HG03442 (cell line): ENCODE results near the gene CLCN7.

Experiments used
- ATAC-seq: cut with Tn5 transposase; IDR thresholded peaks from one replicate; pipeline ENCODE4 v1.9.1; 2021; ENCODE audit warnings: mild to moderate bottlenecking, moderate library complexity; ENCODE audit not compliant: unreplicated experiment

CLCN7 gene

DNA sequence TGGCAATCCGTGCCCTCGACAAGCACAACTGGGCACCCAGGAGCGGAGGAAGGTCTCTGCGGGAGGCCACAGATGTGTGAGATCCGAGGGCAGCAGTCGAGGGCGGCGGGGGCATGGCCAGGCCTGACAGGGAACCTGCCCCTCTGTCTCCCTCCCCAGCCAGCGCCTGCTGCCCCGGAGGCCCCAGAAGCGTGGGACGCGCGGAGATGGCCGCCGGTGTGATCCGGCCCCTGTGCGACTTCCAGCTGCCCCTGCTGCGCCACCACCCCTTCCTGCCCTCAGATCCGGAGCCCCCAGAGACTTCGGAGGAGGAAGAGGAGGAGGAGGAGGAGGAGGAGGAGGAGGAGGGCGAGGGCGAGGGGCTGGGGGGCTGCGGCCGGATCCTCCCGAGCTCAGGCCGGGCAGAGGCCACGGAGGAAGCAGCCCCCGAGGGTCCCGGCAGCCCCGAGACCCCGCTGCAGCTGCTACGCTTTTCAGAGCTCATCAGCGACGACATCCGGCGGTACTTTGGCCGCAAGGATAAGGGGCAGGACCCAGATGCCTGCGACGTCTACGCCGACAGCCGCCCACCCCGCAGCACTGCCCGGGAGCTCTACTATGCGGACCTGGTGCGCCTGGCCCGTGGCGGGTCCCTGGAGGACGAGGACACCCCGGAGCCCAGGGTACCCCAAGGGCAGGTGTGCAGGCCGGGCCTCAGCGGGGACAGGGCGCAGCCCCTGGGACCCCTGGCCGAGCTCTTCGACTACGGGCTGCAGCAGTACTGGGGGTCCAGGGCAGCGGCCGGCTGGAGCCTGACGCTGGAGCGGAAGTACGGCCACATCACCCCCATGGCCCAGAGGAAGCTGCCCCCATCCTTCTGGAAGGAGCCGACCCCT is 42.2 kb downstream of the CLCN7 start:
- ATAC-seq = no peak

DNA sequence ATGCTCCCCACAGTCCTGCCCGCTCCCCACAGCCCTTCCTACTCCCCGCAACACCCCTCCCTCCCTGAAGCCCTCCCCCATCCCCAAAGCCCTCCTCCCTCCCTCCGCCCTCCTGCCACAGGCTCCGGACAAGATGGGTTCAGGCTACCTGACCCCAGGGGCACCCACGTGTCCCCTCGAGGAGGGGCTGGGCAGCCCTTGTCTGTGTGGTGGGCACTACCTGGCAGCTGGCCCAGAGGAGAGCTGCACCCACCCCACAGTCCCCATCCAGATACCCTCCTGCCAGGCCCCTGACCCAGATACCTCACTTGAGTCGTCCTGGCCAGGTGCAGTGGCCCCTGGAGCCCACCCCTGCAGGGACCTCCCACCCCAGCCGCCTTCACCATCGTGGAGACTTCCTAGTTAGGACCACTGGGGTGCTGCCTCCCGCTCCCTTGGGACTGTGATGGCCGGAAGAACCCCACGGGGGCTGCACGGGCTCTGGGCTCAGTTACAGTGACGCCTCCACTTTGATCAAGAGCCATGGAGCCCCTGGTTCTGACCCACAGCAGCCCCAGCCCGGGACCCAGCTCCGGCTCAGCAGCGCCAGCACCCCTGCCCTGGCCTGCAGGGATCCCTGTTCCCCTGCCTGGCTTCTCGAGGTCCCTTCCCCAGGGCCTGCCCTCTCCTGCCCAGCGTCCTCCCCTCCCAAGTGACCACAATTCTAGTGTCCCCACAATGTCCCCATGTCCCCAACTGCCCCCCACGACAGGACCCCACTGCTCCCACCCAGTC is 43.1 kb downstream of the CLCN7 start:
- no peak for ATAC-seq

DNA sequence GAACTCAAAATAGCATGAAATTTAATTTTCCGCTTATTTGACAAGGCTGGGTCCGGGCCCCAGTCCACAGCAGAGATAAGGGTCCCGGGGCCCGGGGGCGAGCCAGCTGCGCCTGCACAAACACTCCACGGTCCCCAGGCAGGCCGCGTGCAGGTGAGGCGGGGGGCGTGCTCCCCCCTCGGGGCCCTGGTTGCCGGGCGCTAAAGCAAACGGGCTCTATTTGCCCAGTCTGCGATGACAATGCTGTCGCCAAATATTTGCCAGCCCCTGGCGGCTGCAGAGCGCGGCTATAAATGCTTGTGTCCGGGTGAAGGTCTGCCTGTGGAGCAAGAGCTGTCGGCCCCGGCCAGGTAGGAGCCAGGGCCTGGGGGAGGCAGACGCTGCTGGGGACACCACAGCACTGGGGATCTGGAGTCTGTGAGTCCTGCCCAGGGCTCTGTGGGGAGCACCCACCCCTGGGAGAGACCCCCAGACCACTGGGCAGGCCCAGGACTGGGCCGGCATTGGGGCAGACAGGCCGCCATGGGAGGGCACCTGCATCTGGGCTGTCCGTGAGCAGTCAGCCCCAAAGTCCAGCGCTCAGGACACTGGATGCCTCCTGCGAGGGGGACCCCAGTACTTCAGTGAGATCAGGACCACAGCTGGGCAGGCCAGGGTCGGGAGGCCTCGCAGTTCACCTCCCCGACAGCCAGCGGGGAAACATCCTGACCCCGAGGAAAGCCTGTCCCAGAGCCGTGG is 43.9 kb downstream of the CLCN7 start, which contains the start of gene PERCC1:
PERCC1 (plus strand) TSS at position 320 of the 738 bp plus-strand sequence. CDS start 1,516 bp downstream, outside the sequence.
- no peak for ATAC-seq

DNA sequence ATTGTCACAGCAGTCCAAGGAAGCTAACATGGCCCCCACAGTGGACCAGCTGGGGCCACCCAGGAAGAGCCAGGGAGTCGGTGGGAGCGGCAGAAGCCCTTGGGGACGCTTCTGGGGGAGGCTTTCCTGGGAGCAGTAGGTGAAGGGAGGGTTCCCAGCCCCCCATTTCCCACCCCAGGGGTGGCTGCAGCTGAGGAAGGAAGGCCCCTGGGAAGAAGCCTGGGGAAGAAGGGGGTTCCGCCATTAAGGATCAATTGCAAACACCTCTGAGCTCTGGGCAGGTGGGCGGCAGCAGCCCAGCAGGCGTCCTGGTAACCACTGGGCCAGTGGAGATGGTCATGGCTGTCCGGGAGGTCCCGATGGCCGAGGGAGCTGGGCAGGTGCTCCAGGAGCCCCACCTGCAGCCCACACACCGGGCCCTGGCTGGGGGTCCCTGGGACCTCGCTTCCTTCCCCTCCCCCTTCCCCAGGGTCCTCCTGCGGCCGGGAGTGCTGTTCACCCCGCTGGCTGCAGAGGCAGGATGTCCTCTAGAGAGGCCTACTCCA is 44.5 kb downstream of the CLCN7 start:
- no peak for ATAC-seq

DNA sequence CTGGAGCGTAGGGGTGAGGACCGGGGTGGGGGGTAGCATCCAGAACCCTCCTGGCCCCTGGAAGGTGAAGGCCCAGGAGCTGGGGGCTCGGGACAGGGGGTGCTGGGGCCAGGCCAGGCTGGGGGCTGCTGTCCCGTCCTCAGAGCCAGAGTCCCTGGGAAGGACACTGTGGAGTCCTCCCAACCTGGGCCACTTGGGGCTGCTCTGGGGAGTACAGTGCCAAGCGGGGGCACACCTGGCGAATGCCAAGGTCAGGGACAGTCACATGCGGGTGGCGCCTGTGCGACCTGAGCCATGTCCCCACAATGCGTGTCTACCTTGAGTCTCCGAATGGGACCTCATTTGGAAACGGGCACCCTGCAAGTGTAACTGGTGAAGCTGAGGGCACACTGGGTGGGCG is 45.2 kb downstream of the CLCN7 start:
- ATAC-seq = no peak

DNA sequence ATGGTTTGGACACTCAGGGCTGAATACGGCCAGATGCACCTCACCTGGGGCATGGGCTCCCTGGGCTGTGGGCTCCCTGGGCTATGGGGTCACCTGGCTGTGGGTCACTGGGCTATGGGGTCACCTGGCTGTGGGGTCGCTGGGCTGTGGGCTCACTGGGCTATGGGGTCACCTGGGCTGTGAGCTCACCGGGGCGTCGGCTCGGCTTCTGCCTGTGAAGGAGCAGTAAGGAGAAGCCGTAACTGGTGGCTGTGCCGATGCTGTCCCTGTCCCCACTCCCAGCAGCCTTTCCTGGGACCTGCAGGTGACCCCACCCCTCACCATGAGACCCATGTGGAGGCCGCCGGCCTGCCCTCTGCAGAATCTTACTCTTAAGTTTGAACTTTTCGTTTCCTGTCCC is 45.8 kb downstream of the CLCN7 start:
- ATAC-seq = no peak

DNA sequence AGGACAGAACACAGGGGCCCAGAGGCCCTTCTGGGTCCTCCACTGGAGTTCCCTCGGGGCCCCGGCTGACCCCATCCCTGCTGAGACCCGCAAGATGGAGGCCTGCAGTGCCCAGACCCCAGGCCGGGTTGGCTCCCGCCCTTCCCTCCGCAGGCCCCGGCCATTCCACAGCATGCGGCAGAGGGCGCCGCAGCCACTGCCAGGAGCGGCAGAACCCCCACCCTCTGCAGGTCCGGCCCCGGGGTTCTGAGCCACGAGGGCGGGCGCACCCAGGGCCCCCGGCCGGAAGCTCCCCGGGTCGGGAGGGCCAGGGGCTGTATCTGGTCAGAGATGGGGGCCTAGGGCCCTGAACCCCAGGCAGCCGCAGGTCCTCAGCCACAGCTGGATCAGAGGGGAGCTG is 46.3 kb downstream of the CLCN7 start:
- no peak for ATAC-seq

DNA sequence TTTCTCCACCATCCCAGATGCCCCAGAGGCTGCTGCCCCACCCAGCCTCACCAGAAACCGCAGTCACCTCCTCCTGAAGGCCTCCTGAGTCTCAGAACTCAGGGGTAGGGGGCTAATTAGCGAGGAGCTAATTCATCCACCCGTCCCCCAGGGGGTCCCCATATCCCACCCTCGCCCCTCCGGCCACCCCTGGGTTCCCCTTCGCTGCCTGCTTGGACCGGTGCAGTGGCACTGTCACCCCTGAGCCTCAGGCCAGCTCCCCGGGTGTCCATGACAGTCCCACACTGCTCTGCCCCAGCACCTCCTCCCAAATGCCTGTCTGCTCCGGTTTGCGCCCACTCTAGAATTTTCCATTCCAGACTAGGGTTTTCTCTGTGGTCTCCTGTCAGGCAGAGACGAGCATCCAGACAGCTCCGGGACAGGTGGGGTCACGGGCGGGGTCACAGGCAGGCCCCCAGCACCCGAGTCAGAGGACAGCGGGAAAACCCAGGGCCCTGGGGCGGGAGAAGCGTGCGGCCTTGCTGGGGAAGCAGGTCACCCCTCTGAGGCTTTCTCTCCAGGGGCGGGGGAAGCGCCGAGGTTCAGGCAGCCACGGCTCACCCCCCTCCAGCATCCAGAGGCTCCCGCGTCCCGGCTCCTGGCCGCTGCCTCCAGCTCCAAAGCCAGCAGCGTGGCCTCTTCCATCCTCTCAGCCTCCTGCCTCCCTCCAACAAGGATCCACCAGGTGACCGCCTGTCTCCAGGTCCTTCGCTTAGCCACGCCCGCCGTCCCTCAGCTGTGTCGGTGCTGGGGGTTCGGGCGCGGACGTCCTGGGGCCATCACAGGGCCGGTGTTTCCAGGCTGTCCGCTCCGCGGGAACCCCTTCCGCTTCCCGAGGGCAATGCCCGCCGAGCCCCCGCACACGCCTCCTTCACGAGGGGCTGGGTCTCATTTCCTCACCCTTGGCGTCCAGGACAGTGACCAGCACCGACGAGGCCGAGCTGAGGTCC is 47.1 kb downstream of the CLCN7 start:
- ATAC-seq = no peak

DNA sequence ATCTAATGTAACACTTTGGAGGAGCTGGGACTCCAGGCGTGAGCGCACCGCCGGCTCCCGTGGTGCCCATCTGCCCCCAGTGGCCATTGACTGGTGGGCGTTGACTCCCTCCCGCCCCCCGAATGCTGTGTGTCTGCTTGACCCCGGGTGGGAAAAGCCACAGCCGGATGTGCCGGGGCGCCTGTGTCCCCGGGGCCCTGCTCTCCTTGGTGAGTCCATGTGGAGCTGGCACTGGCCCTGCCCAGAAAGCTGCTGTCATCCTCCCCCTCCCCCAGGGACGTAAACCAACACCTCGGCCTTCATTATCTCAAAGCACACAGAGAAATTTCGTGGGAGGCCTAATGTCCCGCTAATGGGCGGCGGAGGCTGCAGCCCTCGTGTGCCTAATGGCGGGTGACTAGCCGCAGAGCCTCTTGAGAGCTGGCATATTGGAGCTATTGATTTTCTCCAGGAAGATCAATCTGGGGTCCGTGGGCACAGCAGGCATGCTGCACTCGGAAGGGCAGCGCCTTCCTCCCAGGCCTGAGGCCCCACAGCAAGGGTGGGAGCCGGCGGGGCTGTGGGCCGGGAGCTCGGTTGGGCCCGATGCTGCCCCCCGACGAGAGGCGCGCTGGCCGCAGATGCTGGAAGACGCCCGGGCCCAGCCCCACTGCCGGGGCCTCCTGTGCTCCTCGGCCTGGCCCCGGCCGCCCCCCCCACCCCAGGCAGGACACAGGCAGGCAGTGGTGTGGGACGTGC is 47.9 kb downstream of the CLCN7 start:
- no peak for ATAC-seq

DNA sequence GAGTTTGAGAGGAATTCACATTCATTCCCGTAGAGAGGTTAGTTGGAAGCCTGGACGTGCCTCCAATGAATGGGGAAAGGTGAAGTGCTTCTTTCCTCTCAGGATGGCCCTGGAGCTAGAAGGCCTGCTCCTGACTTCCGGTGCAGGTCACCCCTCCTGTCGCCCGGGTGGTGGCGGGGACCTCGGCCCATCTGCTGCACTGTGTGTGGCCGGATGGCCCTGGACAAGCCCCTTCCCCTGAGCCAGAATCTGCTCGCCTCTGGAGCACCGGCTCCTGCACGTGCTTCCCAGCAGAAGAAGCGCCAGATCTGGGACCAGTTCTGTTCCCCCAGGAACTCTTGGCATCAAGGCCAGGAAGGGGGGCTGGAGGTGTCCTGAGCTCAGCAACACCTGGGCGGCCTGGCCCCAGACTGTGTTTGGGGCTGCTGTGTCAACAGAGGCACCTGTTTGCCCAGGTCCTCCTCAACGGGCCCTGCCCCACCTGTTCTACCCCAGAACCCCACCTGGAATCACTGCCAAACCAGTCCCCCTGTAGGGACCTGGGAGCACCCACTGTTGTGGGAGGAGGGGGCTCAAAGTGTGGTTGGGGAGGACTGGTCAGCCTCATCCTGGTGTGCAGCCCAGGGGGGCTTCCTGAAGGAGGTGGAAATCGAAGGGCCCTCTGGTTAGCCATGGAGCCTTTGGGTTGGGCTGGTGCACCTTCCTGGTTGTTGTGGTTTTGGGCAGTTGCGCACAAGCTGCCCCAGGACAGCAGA is 49.0 kb downstream of the CLCN7 start:
- ATAC-seq = no peak

DNA sequence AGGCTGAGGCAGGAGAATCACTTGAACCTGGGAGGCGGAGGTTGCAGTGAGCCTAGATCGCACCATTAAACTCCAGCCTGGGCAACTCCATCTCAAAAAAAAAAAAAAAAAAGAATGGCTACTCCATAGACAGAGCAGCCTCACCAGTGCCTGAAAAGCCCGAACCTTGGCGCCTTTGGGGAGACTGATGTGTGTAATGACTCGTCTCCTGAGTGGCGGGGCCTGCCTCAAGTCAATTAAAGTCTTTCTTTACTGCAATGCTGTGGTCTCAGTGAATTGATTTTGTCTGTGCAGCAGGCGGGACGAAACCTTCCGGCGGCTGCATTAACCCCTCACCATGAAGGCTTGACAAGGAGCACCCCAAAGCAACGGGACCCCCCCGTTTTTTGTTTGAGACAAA is 50.8 kb downstream of the CLCN7 start:
- no peak for ATAC-seq

DNA sequence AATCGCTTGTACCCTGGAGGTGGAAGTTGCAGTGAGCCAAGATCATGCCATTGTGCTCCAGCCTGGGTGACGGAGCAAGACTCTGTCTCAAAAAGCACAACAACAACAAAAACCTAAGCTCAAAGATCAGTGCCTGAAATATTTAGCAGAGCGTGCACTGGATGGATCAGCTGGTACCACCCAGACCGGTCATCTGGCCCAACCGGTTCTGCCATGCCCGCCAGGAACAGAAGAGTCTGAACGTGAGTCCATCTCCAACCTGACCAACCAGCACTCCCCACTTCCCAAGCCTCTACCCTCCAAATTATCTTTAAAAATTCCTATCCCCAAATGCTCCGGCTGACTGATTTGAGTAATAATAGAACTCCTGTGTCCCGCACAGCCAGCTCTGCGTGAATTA is 52.8 kb downstream of the CLCN7 start:
- no peak for ATAC-seq

DNA sequence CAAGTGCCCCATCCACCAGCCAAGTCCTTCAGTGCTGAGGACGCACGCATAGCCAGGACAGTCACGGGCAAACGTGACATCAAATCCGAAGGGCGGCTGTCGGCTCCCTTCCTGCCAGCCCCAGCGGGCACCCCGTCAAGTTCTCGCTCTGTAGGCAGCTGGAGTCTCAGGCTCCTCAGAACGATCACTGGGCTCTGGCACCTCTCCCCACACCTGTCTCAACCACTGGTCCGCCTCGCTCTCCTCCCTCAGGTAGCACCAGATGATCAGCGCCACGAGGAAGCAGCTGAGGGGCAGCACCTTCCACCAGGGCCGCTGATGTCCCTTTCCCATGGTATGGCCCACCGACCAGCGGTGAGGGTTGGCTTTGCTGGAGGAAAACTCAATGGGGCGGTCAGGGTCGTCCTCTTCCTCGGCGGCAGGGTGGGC is 54.7 kb downstream of the CLCN7 start:
- peak; percentile 11 for ATAC-seq

DNA sequence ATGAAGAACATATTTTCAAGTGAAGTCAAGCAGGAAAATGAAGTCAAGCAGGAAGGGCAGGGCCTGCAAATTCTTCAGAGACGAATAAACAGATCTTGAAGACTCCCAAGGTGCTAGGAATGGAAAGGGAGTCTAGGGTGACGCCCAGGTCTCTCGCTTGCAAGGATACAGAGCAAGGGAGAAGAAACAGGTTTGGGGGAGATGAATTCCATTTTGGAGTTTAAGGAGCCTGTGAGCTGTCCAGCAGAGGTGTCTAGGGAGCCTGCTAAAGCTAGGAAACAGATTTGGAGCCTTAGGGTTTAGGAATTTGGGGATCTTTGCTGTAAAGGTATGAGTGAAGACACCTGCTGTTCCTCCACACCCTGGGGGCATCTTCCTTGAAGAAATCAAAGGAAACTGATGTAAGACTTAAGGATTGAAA is 58.3 kb downstream of the CLCN7 start:
- ATAC-seq = no peak

DNA sequence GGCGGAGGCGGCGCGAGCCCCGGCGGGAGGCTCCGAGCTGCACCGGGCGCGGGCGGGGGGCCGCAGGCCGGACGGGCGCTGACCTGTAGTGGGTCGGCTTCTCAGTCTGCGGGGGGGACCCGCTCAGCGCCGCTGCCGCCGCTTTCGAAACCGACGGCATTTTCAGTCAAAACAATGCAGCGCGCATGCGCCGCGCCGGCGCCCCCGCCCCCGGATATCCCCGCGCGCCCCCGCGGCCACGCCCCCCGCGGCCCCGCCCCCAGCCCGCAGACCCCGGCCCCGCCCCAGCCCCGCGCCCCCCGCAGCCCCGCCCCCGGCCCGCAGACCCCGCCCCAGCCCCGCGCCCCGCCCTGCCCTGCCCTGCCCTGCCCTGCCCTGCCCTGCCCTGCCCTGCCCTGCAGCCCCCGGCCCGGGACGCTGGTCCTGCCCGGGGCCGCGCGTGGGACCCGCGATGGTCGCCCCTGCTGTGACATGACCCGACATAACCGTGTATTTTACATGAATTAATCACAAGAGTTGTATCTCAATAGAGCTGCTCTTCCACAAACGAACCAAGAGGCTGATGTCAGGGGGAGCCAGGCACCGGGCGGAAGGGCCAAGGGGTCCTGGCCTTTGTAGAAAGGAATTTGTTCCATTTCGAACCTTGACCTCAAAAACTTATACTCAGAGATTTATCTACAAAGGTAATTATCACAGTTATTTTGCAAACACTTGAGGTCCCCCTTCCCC is 60.1 kb downstream of the CLCN7 start, which contains the start of gene UNKL:
UNKL (minus strand) TSS at position 173 of the 729 bp plus-strand sequence; CDS start at position 160, 13 bp downstream.
- peak; percentile 60 for ATAC-seq

DNA sequence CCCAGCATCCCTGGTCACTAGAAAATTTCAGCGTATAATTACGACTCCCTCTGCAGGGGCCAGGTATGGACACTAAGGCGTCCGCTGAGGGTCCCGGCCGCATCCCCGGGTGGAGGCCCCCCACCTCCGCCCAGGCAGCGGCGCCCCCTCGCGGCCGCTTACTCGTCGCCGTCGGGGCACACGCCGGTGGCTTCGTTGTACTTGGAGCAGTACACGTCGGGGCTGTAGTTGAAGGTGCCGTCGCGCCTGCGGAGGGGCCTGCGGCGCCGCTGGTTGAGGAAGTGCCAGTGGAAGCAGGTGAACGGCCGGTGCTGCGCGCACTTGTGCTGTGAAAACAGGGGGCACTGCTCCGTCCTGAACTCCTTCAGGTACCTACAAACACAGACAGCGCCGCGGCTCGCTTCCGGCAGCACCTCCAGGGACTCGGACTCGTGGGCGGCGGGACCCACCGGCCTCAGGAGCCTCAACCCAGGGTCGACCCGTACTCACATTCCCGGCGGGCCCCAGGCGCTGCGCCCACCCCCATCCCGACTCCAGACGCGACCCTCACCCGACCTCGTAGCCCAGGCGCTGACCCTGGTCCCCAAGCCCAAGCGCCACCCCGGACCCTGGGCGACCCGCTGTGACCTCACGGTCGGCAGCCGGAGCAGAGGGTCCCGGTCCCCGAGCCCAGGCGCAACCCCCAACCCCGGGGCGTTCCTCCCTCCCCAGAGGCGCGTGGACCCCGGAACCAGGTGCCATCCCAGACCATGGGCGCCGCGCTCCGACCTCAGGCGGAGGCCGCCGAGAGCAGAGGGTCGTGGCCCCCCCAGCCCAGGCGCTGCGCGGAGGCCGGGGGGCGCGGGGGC is 60.9 kb downstream of the CLCN7 start:
- peak; percentile 46 for ATAC-seq

DNA sequence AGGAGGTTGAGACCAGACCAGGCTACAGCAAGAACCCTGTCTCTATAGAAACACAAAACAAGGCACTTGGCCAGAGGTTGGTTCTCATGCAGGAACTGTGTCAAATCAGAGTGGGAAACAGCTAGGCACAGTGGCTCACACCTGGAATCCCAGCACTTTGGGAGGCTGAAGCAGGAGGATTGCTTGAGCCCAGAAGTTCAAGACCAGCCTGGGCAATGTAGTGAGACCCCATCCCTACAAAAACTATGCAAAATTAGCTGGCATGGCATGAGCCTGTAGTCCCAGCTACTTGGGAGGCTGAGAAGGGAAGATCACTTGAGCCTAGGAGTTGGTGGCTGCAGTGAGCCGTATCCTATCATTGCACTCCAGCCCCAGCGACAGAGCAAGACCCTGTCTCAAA is 62.0 kb downstream of the CLCN7 start:
- no peak for ATAC-seq
